Measurements from ENCODE around the gene OR1F1.

DNA sequence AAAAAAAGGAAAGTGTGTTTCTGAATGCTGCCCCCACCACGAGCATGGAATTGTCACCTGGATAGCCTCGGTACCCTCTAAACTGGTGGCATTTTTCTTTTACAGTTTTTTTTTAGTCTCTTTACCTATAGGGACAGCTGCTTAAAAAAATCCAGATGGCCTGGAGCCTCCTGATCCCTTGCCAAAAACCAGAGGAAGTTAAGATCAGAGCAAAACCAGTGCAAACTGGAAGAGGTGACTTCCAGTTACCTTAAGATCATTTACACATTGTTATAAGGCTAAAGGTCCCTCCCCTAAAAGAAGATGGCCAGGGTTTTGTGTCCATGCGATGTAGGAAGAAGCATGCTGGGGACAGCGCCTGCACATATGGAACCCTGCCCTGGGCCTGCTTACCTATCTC lies 65.0 kb downstream of the OR1F1 start:
- TF ChIP-seq TEAD4 (IDR thresholded peaks at IDR 0.05; ENCODE audit: borderline replicate concordance, insufficient read depth) = no peak
- TF ChIP-seq, protein P1, sequence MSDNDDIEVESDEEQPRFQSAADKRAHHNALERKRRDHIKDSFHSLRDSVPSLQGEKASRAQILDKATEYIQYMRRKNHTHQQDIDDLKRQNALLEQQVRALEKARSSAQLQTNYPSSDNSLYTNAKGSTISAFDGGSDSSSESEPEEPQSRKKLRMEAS (IDR thresholded peaks at IDR 0.05; ENCODE audit: low read depth) = no peak
- TF ChIP-seq, protein P2, sequence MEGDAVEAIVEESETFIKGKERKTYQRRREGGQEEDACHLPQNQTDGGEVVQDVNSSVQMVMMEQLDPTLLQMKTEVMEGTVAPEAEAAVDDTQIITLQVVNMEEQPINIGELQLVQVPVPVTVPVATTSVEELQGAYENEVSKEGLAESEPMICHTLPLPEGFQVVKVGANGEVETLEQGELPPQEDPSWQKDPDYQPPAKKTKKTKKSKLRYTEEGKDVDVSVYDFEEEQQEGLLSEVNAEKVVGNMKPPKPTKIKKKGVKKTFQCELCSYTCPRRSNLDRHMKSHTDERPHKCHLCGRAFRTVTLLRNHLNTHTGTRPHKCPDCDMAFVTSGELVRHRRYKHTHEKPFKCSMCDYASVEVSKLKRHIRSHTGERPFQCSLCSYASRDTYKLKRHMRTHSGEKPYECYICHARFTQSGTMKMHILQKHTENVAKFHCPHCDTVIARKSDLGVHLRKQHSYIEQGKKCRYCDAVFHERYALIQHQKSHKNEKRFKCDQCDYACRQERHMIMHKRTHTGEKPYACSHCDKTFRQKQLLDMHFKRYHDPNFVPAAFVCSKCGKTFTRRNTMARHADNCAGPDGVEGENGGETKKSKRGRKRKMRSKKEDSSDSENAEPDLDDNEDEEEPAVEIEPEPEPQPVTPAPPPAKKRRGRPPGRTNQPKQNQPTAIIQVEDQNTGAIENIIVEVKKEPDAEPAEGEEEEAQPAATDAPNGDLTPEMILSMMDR (IDR thresholded peaks at IDR 0.05) = no peak
- no peak for TF ChIP-seq RXRA (IDR thresholded peaks at IDR 0.05; ENCODE audit: borderline replicate concordance, low read depth)
- TF ChIP-seq SIN3A (IDR thresholded peaks at IDR 0.05; ENCODE audit: borderline replicate concordance, low read depth, low read length) = no peak
- TF ChIP-seq RCOR1 (IDR thresholded peaks at IDR 0.05; ENCODE audit: low read length) = no peak
- TF ChIP-seq, protein P3, sequence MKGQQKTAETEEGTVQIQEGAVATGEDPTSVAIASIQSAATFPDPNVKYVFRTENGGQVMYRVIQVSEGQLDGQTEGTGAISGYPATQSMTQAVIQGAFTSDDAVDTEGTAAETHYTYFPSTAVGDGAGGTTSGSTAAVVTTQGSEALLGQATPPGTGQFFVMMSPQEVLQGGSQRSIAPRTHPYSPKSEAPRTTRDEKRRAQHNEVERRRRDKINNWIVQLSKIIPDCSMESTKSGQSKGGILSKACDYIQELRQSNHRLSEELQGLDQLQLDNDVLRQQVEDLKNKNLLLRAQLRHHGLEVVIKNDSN (IDR thresholded peaks at IDR 0.05; ENCODE audit: borderline replicate concordance, low read depth) = no peak
- no peak for TF ChIP-seq FOXM1 (IDR thresholded peaks at IDR 0.05; ENCODE audit: low read depth)
- TF ChIP-seq POLR2AphosphoS5 (IDR thresholded peaks at IDR 0.05; ENCODE audit: low read depth, low read length) = no peak
- TF ChIP-seq RFX5 (IDR thresholded peaks at IDR 0.05; ENCODE audit: low read length) = no peak
- no peak for TF ChIP-seq NRF1 (IDR thresholded peaks at IDR 0.05; ENCODE audit: low read depth, low read length)
